NCI-H2171 treated with DMSO at 0.1 percent for 48 hours (cell line): ENCODE data around the gene SYF2.
A peak's percentile ranks its signal among the peaks of the same experiment; 100 is the strongest.
"Not testable (repeated sequence)": the region's sequence is repeated elsewhere in the genome, so short reads cannot be mapped to it uniquely, and the experiment has no call there.

ENCODE experiments used
- DNase-seq: peaks from one replicate; lab custom pipeline; 2025; lab: John Stamatoyannopoulos, UW

The SYF2 gene

GRCh38 chr1:25232027-25232865, at the start of gene SYF2:
SYF2 (minus strand) TSS chr1:25232502; CDS start chr1:25232467, 35 bp downstream.
- DNase-seq = peak; percentile 97

GRCh38 chr1:25279693-25280111, 47.4 kb upstream of the SYF2 start:
- not testable (repeated sequence) for DNase-seq

GRCh38 chr1:25278790-25279189, 46.5 kb upstream of the SYF2 start:
- not testable (repeated sequence) for DNase-seq

- DNase-seq = not testable (repeated sequence)
These were observed 46.1 kb upstream of the SYF2 start for GRCh38 chr1:25278358-25278757.

GRCh38 chr1:25277295-25277694, 45.0 kb upstream of the SYF2 start:
- not testable (repeated sequence) for DNase-seq

- DNase-seq = not testable (repeated sequence)
These were observed 43.3 kb upstream of the SYF2 start for GRCh38 chr1:25275648-25276047.

GRCh38 chr1:25272238-25272637, 39.9 kb upstream of the SYF2 start, which contains the start of gene RHD:
RHD (plus strand) TSS chr1:25272509; CDS start chr1:25272548, 39 bp downstream.
- DNase-seq = not testable (repeated sequence)

GRCh38 chr1:25268143-25268760, 36.0 kb upstream of the SYF2 start:
- not testable (repeated sequence) for DNase-seq

GRCh38 chr1:25267288-25268142, 35.2 kb upstream of the SYF2 start:
- DNase-seq = peak; percentile 69

GRCh38 chr1:25266554-25267287, 34.4 kb upstream of the SYF2 start:
- DNase-seq = not testable (repeated sequence)

- not testable (repeated sequence) for DNase-seq
These were observed 28.0 kb upstream of the SYF2 start for GRCh38 chr1:25260336-25260735.

GRCh38 chr1:25259813-25260212, 27.5 kb upstream of the SYF2 start:
- not testable (repeated sequence) for DNase-seq

GRCh38 chr1:25257196-25257595, 24.9 kb upstream of the SYF2 start:
- DNase-seq = no peak

- no peak for DNase-seq
These were observed 24.3 kb upstream of the SYF2 start for GRCh38 chr1:25256578-25256965.

- no peak for DNase-seq
These were observed 23.6 kb upstream of the SYF2 start for GRCh38 chr1:25255706-25256577.

- DNase-seq = no peak
These were observed 21.6 kb upstream of the SYF2 start for GRCh38 chr1:25253911-25254310.

- no peak for DNase-seq
These were observed 15.8 kb upstream of the SYF2 start for GRCh38 chr1:25247829-25248754.

GRCh38 chr1:25247024-25247828, 14.9 kb upstream of the SYF2 start, which contains the start of gene RSRP1:
RSRP1 (minus strand) TSS chr1:25247454; CDS start chr1:25246963, 491 bp downstream.
- peak; percentile 98 for DNase-seq
